ENCODE data around the gene PRKAG1. TPM values are rescaled to one million over a fixed set of nuclear protein-coding genes. Genes with fewer than 3 reads are reported as not detected.
A peak's percentile ranks its signal among the peaks of the same experiment; 100 is the strongest.

The PRKAG1 gene
- total and polyA plus RNA-seq, 8 donors: 18.2 to 33.4 (median 26.3) TPM

DNA sequence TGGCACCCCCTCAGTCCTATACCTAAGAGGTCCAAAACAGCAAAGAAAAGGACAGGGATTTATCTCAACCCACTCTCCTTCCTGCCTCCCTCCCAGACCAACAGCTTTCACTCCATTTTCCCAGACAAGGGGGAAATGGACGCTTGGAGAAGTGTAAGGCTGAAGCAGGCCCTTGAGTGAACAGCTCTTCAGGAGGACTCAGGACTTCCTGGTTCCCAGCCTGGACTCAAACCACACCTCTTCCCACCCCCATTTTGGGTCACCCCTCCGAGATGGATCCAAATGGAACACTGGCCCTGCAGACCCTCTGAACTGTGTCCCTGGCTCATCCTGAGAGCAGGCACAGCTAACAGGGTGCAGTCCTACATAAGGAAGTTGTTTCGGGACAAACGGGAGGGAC lies 39.3 kb upstream of the PRKAG1 start:
- no peaks in the 10 kb centered on the region for H3K27me3 ChIP-seq
- H3K27ac ChIP-seq: no peak overlapping the region
- TF ChIP-seq, protein P1, sequence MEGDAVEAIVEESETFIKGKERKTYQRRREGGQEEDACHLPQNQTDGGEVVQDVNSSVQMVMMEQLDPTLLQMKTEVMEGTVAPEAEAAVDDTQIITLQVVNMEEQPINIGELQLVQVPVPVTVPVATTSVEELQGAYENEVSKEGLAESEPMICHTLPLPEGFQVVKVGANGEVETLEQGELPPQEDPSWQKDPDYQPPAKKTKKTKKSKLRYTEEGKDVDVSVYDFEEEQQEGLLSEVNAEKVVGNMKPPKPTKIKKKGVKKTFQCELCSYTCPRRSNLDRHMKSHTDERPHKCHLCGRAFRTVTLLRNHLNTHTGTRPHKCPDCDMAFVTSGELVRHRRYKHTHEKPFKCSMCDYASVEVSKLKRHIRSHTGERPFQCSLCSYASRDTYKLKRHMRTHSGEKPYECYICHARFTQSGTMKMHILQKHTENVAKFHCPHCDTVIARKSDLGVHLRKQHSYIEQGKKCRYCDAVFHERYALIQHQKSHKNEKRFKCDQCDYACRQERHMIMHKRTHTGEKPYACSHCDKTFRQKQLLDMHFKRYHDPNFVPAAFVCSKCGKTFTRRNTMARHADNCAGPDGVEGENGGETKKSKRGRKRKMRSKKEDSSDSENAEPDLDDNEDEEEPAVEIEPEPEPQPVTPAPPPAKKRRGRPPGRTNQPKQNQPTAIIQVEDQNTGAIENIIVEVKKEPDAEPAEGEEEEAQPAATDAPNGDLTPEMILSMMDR (IDR thresholded peaks at IDR 0.05): no peak
- peaks cover 0 to 11% (median 6%) of the 10 kb centered on the region in 3 donors for H3K36me3 ChIP-seq
- intact Hi-C loops (cut with DNase I): no loop called here
- H3K9me3 ChIP-seq: no peaks in the 10 kb centered on the region
- 0 to 4% methylated on average over 4 of the region's 4 CpGs for whole genome bisulfite sequencing, 2 donors
- peaks cover 9 to 35% (median 29%) of the 10 kb centered on the region in 3 donors for H3K4me1 ChIP-seq
- FAIRE-seq (no peak), DNase-seq (peak in 1 of 6 donors; percentile 46), ATAC-seq (no peak)
- H3K4me3 ChIP-seq: peak overlapping the region; percentile 93 to 99 (median 95)

DNA sequence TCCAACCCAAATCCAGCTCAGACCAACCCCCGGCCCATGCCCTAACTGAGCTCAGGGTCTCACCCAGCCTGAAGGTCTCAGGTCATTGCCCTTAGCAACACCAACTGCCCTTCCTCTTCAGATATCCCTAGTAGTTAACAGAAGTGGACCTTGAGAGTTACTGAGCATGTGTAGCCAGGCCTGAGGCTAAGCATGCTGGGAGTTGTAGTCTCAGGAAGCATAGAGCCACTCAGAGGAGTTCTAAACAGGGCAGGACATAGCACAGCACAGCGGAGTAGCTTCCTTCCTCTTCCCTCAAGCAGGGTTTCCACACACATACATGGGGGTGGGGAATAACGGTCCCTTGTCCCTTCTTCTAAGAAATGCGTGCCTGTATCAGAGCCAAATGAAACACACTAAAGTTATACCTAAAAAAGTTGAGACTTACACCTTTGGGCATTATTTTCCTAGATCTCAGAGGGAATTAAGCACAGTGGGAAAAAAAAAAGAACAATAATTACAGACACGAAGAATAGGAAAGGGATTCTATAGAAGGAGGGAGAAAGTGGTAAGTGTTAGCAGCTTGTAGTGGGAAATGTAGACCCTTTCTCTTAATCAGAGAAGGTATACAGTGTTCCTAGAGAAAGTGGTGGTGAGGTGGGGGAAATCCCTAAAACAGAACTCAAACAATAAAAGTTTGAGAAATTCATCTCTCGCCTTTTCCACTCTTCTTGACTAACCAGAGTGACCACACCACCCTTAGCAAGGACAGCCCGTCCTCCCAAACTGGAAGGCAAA lies 37.6 kb upstream of the PRKAG1 start:
- FAIRE-seq (no peak), ATAC-seq (peak; percentile 25 to 54 (median 50)), DNase-seq (peak in 4 of 6 donors; percentile 21 to 61 (median 52))
- 45 to 52% methylated on average over 7 of the region's 7 CpGs for WGBS, 2 donors
- Histone ChIP-seq H3K9me3 (no peaks in the 10 kb centered on the region), H3K4me3 (peak overlapping the region in 1 of 4 donors; percentile 95), H3K27me3 (no peaks in the 10 kb centered on the region), H3K36me3 (peaks cover 2 to 28% (median 12%) of the 10 kb centered on the region in 3 donors), H3K27ac (no peak overlapping the region), H3K4me1 (peaks cover 9 to 35% (median 29%) of the 10 kb centered on the region in 3 donors)
- TF ChIP-seq, protein P1 (IDR thresholded peaks at IDR 0.05): no peak
- intact Hi-C loops (cut with DNase I): no loop called here

DNA sequence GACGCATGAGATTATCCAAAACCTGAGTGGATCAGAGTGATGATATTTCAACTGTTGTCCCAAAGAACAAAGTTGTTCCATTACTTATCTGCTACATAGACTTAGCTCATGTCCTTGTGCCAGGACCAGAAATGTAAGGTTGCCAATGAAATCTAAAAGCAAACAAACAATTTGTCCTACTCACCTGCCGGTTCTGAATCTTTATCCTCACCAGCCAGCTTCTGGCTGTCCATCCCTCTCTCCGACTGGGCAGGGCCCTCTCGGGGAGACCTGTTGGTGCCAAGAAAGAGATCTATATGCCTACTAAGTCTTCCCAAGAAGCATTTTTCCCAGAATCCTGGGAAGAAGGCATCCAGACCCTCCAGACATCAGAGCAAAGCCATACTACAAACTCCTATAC lies 36.5 kb upstream of the PRKAG1 start:
- H3K27me3 ChIP-seq: no peaks in the 10 kb centered on the region
- FAIRE-seq (no peak), DNase-seq (peak in 1 of 6 donors; percentile 14), ATAC-seq (no peak)
- peaks cover 9 to 38% (median 20%) of the 10 kb centered on the region in 3 donors for H3K36me3 ChIP-seq
- H3K27ac ChIP-seq: no peak overlapping the region
- no peaks in the 10 kb centered on the region for H3K9me3 ChIP-seq
- TF ChIP-seq, protein P1 (IDR thresholded peaks at IDR 0.05): no peak
- WGBS, 2 donors: 18 to 27% methylated on average over 4 of the region's 4 CpGs
- intact Hi-C loops (cut with DNase I): no loop called here
- peaks cover 9 to 35% (median 29%) of the 10 kb centered on the region in 3 donors for H3K4me1 ChIP-seq
- no peak overlapping the region for H3K4me3 ChIP-seq

DNA sequence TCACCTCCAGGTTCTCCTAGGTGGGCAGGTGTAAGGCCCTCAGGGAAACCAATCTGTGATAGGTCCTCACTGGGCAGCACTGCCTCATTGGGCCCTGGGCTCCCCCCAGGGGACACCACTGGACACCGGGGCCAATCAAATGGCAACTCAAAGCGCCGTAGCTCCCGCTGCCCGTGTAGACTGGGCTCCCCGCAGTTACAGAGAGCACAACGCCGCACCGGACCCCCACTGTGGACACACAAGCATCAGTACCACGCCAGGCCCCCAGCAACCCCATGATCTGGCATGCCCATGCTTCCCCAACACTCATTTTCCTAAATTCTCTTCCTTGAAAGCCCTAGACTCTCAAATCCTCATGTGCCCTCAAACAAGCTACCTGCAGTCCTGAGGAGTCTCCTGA lies 35.9 kb upstream of the PRKAG1 start:
- TF ChIP-seq, protein P1 (IDR thresholded peaks at IDR 0.05): no peak
- intact Hi-C loops (cut with DNase I): no loop called here
- Histone ChIP-seq H3K27ac (no peak overlapping the region), H3K27me3 (no peaks in the 10 kb centered on the region), H3K36me3 (peaks cover 9 to 44% (median 21%) of the 10 kb centered on the region in 3 donors), H3K4me3 (no peak overlapping the region), H3K9me3 (no peaks in the 10 kb centered on the region), H3K4me1 (peaks cover 9 to 35% (median 29%) of the 10 kb centered on the region in 3 donors)
- ATAC-seq: no peak
- WGBS, 2 donors: 91 to 92% methylated on average over 10 of the region's 10 CpGs
- peak in 1 of 6 donors; percentile 39 for DNase-seq
- FAIRE-seq: no peak

DNA sequence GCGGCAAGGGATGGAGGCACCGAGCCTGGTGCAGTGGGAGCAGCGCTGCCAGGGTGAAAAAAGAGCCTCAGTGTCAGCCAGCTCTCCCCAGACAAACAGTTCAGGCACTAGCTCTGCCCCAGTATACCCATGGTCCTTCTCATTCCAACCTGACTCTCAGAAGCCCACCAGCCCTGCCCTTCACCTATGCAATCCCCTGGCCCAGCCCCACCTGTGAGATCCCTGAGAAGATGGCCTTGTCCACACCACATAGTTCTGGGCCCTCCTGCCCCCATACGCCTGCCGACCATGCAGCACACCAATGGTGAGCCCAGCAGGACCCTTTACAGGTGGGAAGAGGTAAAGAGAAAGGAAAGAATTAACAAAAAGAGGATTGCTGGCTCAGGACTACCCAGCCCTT lies 35.5 kb upstream of the PRKAG1 start:
- H3K9me3 ChIP-seq: no peaks in the 10 kb centered on the region
- intact Hi-C loops (cut with DNase I): no loop called here
- H3K4me1 ChIP-seq: peaks cover 9 to 35% (median 29%) of the 10 kb centered on the region in 3 donors
- WGBS, 2 donors: 90 to 91% methylated on average over 5 of the region's 5 CpGs
- DNase-seq: no peak
- no peak for FAIRE-seq
- H3K36me3 ChIP-seq: peaks cover 9 to 46% (median 25%) of the 10 kb centered on the region in 3 donors
- no peak for ATAC-seq
- no peak overlapping the region for H3K27ac ChIP-seq
- no peaks in the 10 kb centered on the region for H3K27me3 ChIP-seq
- TF ChIP-seq, protein P1 (IDR thresholded peaks at IDR 0.05): no peak
- no peak overlapping the region for H3K4me3 ChIP-seq

All from pancreas (tissue), 10 donors.